A549 (cell line): ENCODE results near the gene KIF14. TPM values are rescaled to one million over a fixed set of nuclear protein-coding genes. Genes with fewer than 3 reads are reported as not detected.

ENCODE experiments used
- ATAC-seq, 2 experiments: fragments of 200-7000 bp in 1 of 2; fragments of >200 bp in 1 of 2; cut with Nextera tagmentation in 1 of 2; cut with Tn5 transposase in 1 of 2; 3 replicates each; pipeline versions ENCODE4 v1.8.0 to v1.9.1; 2018 to 2020; ENCODE audit warnings: mild to moderate bottlenecking in 1 of 2, moderate library complexity in 1 of 2
- CTCF ChIA-PET: fragments of 300-600 bp; sonication (Branson Sonifier 250); formaldehyde crosslinking; extraction: SDS; loops from one replicate; lab custom pipeline; 2021; ENCODE audit warnings: antibody characterized with exemption, inconsistent platforms; lab: Yijun Ruan, JAX
- POLR2A ChIA-PET: fragments of 350-600 bp; formaldehyde crosslinking; extraction: SDS; loops from one replicate; lab custom pipeline; 2021; ENCODE audit warnings: antibody characterized with exemption, inconsistent platforms; lab: Yijun Ruan, JAX
- DNase-seq, 2 experiments: peaks; one replicate each; pipeline versions ENCODE4 v3.0.0 to v3.0.0-alpha.2; 2011 to 2016; ENCODE audit warnings: low read depth in 1 of 2, low spot score in 1 of 2
- FAIRE-seq: peaks from 2 replicates; lab custom pipeline; 2011; peaks lifted over from hg19 to GRCh38; lab: Jason Lieb, UNC
- H3K27ac ChIP-seq, 2 experiments: fragments of >200 bp; sonication (Bioruptor Twin); formaldehyde crosslinking; 3 replicates each; pipeline ENCODE4 v1.5.1; 2016 to 2017
- H3K4me1 ChIP-seq: fragments of >200 bp; sonication (Bioruptor Twin); formaldehyde crosslinking; 3 replicates; pipeline ENCODE4 v1.6.1; 2016
- H3K4me2 ChIP-seq: fragments of >200 bp; sonication (Bioruptor Twin); formaldehyde crosslinking; 3 replicates; pipeline ENCODE4 v1.6.1; 2016
- H3K4me3 ChIP-seq: fragments of >200 bp; sonication (Bioruptor Twin); formaldehyde crosslinking; 3 replicates; pipeline ENCODE4 v1.5.1; 2016
- H3K9me3 ChIP-seq: fragments of >200 bp; sonication (Bioruptor Twin); formaldehyde crosslinking; 3 replicates; pipeline ENCODE4 v1.6.1; 2016
- EHMT2 ChIP-seq: fragments of 200-600 bp; sonication (generic); IDR thresholded peaks from 2 replicates; pipeline ENCODE4 v1.6.1; 2016; ENCODE audit warnings: antibody characterized with exemption, low read depth, mild to moderate bottlenecking, moderate library complexity
- EP300 ChIP-seq, 2 experiments: fragments of >200 bp; sonication (Bioruptor Twin); formaldehyde crosslinking; IDR thresholded peaks; 2 replicates in 1 of 2; 3 replicates in 1 of 2; pipeline ENCODE4 v1.6.1; 2016 to 2017
- FOXS1 ChIP-seq: fragments of 250-450 bp; sonication (Bioruptor Pico); IDR thresholded peaks from 2 replicates; pipeline ENCODE4 v1.5.0; 2020; ENCODE audit warnings: mild to moderate bottlenecking, moderate library complexity
- HDAC2 ChIP-seq: fragments of 200-600 bp; sonication (generic); IDR thresholded peaks from 2 replicates; pipeline ENCODE4 v1.6.1; 2016
- HOXA7 ChIP-seq: fragments of 250-450 bp; sonication (Bioruptor Pico); IDR thresholded peaks from 2 replicates; pipeline ENCODE4 v1.5.0; 2020; ENCODE audit warnings: mild to moderate bottlenecking, moderate library complexity
- HOXB13 ChIP-seq: fragments of 250-450 bp; sonication (Bioruptor Pico); IDR thresholded peaks from 2 replicates; pipeline ENCODE4 v1.5.0; 2020; ENCODE audit warnings: low read depth, mild to moderate bottlenecking, moderate library complexity
- JUN ChIP-seq, 2 experiments: fragments of >200 bp; sonication (Bioruptor Twin); formaldehyde crosslinking; IDR thresholded peaks; 2 replicates in 1 of 2; 3 replicates in 1 of 2; pipeline ENCODE4 v1.6.1; 2016 to 2017
- KDM5A ChIP-seq: fragments of 200-600 bp; sonication (generic); IDR thresholded peaks from 2 replicates; pipeline ENCODE4 v1.6.1; 2016; ENCODE audit warnings: antibody characterized with exemption, mild to moderate bottlenecking
- PHF8 ChIP-seq: fragments of 200-600 bp; sonication (generic); IDR thresholded peaks from 2 replicates; pipeline ENCODE4 v1.6.1; 2016; ENCODE audit warnings: low read depth, mild to moderate bottlenecking, antibody characterized with exemption, moderate library complexity, borderline replicate concordance
- RAD21 ChIP-seq, 2 experiments: fragments of >200 bp in 1 of 2; sonication (Bioruptor Twin) in 1 of 2; formaldehyde crosslinking in 1 of 2; IDR thresholded peaks in 1 of 2; conservative IDR thresholded peaks in 1 of 2; 2 replicates in 1 of 2; 3 replicates in 1 of 2; pipeline ENCODE4 v1.6.1; 2012 to 2018; ENCODE audit warnings: inconsistent platforms in 1 of 2
- RNF2 ChIP-seq: fragments of 200-600 bp; sonication (generic); IDR thresholded peaks from 2 replicates; pipeline ENCODE4 v1.6.1; 2016; ENCODE audit warnings: low read depth, mild to moderate bottlenecking, antibody characterized with exemption, moderate library complexity, borderline replicate concordance
- TFCP2L1 ChIP-seq: fragments of 250-450 bp; sonication (Bioruptor Pico); IDR thresholded peaks from 2 replicates; pipeline ENCODE4 v1.5.0; 2021; ENCODE audit warnings: mild to moderate bottlenecking
- TP53 ChIP-seq: fragments of 250-450 bp; sonication (Bioruptor Pico); IDR thresholded peaks from 2 replicates; pipeline ENCODE4 v1.5.0; 2021; ENCODE audit warnings: mild to moderate bottlenecking, moderate library complexity
- ZC3H11A ChIP-seq: fragments of 450-650 bp; IDR thresholded peaks from 2 replicates; pipeline ENCODE4 v1.6.1; 2014; ENCODE audit warnings: antibody characterized with exemption, mild to moderate bottlenecking
- ZFP36 ChIP-seq: fragments of 450-650 bp; IDR thresholded peaks from 2 replicates; pipeline ENCODE4 v1.6.1; 2014; ENCODE audit warnings: borderline replicate concordance; ENCODE audit not compliant: partially characterized antibody
- WGBS: methylation state at CpG from one replicate; pipeline ENCODE4 v1.1.6; 2017; ENCODE audit errors: missing lambda C conversion rate; 5-methylcytosine and 5-hydroxymethylcytosine counted together
- polyA plus RNA-seq, 4 experiments: library from polyadenylated mRNA; depleted of rRNA in 3 of 4; stranded (reverse); fragments of >200 nt; fragmentation: RNase III in 1 of 4; extraction: RNeasy Plus Mini Kit Qiagen cat#74134 plus additional on column Dnase treatment in 1 of 4; gene quantifications; 2 replicates in 3 of 4; 3 replicates in 1 of 4; pipeline ENCODE4 v1.2.3, GENCODE V29; 2011 to 2017
- TF ChIP-seq, protein P1 (sequence below): fragments of 200-600 bp; sonication (generic); IDR thresholded peaks from 2 replicates; pipeline ENCODE4 v1.6.1; 2016; ENCODE audit warnings: antibody characterized with exemption, mild to moderate bottlenecking, moderate library complexity
- TF ChIP-seq, protein P2 (sequence below): IDR thresholded peaks from 2 replicates; pipeline ENCODE4 v1.6.1; 2012
- TF ChIP-seq, protein P3 (sequence below): fragments of >200 bp; sonication (Bioruptor Twin); formaldehyde crosslinking; IDR thresholded peaks from 2 replicates; pipeline ENCODE4 v1.6.1; 2016
- TF ChIP-seq, protein P4 (sequence below): fragments of 250-450 bp; sonication (Bioruptor Pico); IDR thresholded peaks from 2 replicates; pipeline ENCODE4 v1.5.0; 2021; ENCODE audit warnings: mild to moderate bottlenecking, moderate library complexity, borderline replicate concordance

Gene KIF14
- polyA plus RNA-seq, 2 of the 4 experiments (the other 2 are of a cell fraction): 13.0 to 20.4 TPM

DNA sequence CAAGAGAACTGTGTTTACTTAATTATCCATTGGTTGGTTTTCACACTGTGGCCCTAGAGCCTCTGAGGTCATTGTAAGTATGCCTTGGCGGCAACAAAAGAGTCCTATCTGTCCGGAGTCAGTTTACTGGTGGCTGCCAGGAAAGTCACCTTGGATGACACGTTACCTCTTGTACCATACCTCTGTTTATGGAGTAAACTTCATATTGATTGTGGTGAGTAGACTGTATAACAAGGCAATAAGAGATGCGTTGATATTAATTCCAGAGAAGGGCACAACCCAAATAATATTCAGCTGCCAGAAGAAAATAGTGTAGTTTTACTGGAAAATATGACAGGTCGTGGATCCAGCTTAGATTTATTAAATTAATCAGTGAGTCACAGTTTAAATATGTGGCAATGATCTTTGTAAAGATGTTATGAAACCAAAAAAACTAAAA is 20.4 kb upstream of the KIF14 start:
- Histone ChIP-seq H3K27ac (peak overlapping the region; percentile 89 to 90; a peak in 5 of 6 replicates), H3K9me3 (no peaks in the 10 kb centered on the region), H3K4me2 (no peak overlapping the region), H3K4me1 (peaks cover 18% of the 10 kb centered on the region), H3K4me3 (no peak overlapping the region)
- no peak for FAIRE-seq
- POLR2A ChIA-PET: no interaction called here
- DNase-seq: no peak
- CTCF ChIA-PET: interaction anchor here (1.3 to 2.3 kb wide), 3 partner anchors 9 to 19 kb away, joined by 3 to 10 read pairs (median 5); no protein-coding TSS in a partner anchor
- no peak for TF ChIP-seq TFCP2L1 (CRISPR knock-in tag)
- TF ChIP-seq, all 56 proteins: peak for 0
- WGBS: 83% methylated on average over 5 of the region's 5 CpGs
- no peak for ATAC-seq

DNA sequence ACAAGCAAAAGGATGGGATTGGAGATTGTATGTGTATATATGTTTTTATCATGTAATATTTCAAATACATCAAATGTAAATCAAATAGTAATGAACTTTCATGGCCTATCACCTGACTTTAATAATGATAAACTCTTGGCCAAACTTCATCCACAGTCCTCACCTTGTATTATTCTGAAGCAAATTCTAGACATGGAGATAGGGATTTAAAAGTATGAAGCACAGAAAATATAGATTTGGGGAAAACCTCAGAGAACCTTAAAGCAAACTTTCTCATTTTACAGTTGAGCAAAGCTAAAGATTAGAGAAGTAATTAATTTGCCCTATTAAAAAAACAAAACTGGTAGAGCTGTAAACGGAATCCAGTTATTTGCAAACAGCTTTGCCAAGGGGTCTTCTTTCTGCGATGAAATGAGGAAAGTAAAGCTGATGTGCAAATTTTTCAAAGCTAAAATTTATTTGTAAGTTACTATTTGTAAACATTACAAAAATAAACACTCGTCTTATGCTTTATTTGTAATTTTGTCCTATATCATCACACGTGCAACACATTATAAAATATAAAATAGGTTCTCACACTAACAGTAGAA is 19.9 kb upstream of the KIF14 start:
- H3K9me3 ChIP-seq: no peaks in the 10 kb centered on the region
- ChIA-PET CTCF (interaction anchor here (1.3 to 2.3 kb wide), 2 partner anchors 10 to 18 kb away, joined by 3 to 10 read pairs; no protein-coding TSS in a partner anchor), POLR2A (no interaction called here)
- peaks cover 18% of the 10 kb centered on the region for H3K4me1 ChIP-seq
- no peak overlapping the region for H3K4me3 ChIP-seq
- DNase-seq (no peak), ATAC-seq (no peak), FAIRE-seq (no peak)
- 86% methylated on average over 4 of the region's 4 CpGs for WGBS
- H3K27ac ChIP-seq: peak overlapping the region; percentile 89 to 90
- peak overlapping the region; percentile 54 for H3K4me2 ChIP-seq
- TF ChIP-seq, protein P1, sequence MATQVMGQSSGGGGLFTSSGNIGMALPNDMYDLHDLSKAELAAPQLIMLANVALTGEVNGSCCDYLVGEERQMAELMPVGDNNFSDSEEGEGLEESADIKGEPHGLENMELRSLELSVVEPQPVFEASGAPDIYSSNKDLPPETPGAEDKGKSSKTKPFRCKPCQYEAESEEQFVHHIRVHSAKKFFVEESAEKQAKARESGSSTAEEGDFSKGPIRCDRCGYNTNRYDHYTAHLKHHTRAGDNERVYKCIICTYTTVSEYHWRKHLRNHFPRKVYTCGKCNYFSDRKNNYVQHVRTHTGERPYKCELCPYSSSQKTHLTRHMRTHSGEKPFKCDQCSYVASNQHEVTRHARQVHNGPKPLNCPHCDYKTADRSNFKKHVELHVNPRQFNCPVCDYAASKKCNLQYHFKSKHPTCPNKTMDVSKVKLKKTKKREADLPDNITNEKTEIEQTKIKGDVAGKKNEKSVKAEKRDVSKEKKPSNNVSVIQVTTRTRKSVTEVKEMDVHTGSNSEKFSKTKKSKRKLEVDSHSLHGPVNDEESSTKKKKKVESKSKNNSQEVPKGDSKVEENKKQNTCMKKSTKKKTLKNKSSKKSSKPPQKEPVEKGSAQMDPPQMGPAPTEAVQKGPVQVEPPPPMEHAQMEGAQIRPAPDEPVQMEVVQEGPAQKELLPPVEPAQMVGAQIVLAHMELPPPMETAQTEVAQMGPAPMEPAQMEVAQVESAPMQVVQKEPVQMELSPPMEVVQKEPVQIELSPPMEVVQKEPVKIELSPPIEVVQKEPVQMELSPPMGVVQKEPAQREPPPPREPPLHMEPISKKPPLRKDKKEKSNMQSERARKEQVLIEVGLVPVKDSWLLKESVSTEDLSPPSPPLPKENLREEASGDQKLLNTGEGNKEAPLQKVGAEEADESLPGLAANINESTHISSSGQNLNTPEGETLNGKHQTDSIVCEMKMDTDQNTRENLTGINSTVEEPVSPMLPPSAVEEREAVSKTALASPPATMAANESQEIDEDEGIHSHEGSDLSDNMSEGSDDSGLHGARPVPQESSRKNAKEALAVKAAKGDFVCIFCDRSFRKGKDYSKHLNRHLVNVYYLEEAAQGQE: no peak
- peak; percentile 64; the same call in 1 of the 2 replicates for TF ChIP-seq HOXA7 (CRISPR knock-in tag)

DNA sequence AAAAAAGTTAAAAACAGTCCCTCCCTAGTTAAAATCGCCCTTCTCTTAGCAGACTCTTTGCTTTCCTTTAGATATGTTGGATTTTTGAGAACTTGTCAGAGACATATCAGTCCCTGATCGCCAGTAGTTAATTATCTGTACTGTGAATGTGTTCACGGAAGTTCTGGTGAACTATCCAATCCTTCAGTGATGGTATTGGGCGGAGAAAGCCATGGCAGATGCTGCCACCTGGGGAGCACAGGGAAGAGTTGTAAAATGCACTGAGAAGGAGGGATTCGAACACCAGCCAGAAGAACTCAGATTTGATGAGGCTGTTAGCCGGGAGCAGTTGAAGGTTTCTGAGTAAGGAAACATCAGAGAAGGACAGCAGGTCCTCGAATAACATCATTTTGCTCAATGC is 17.5 kb upstream of the KIF14 start:
- DNase-seq (peak in 1 of 2 experiments; percentile 24), FAIRE-seq (no peak), ATAC-seq (peak in 1 of 2 experiments; percentile 22; a peak in 2 of 6 replicates)
- no peaks in the 10 kb centered on the region for H3K9me3 ChIP-seq
- ChIA-PET CTCF (no interaction called here), POLR2A (interaction anchor here (2.1 kb wide), 1 partner anchor 32 kb away, joined by 5 read pairs; the partner anchor contains the start of gene DDX59)
- H3K27ac ChIP-seq: peak overlapping the region in 1 of 2 experiments; percentile 90; a peak in 4 of 6 replicates
- 79% methylated on average over 7 of the region's 7 CpGs for WGBS
- no peak overlapping the region for H3K4me2 ChIP-seq
- peaks cover 18% of the 10 kb centered on the region for H3K4me1 ChIP-seq
- TF ChIP-seq ZFP36 (no peak), RAD21 (conservative IDR thresholded peaks at IDR 0.05 in 1 of 2, IDR thresholded peaks at IDR 0.05 in 1 of 2) (0 out of 5 replicates have a peak, but pooled peaks of 1 of the 2 experiments have one; percentile 16)
- no peak overlapping the region for H3K4me3 ChIP-seq

DNA sequence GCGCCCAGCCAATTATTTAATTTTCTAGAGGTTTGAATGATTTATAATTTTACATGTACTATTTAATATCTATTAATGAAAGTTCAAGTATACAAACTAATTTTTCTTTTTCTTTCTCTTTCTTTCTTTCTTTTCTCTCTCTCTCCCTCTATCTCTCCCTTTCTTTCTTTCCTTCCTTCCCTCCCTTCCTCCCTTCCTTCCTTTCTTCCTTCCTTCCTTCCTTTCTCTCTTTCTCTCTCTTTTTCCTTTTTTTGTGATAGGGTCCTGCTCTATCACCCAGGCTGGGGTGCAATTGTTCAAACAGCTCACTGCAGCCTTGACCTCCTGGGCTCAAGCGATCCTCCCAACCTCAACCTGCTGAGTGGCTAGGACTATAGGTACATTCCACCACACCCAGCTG is 16.1 kb upstream of the KIF14 start:
- H3K9me3 ChIP-seq: no peaks in the 10 kb centered on the region
- no peak for FAIRE-seq
- TF ChIP-seq JUN (IDR thresholded peaks at IDR 0.05) (no peak), EHMT2 (no peak), ZC3H11A (no peak), HOXB13 (no peak), TP53 (CRISPR knock-in tag) (no peak), HOXA7 (CRISPR knock-in tag) (no peak), RNF2 (no peak), HDAC2 (no peak), PHF8 (no peak), KDM5A (no peak), FOXS1 (CRISPR knock-in tag) (no peak), EP300 (IDR thresholded peaks at IDR 0.05) (no peak)
- TF ChIP-seq, protein P2, sequence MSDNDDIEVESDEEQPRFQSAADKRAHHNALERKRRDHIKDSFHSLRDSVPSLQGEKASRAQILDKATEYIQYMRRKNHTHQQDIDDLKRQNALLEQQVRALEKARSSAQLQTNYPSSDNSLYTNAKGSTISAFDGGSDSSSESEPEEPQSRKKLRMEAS: no peak
- TF ChIP-seq, protein P3, sequence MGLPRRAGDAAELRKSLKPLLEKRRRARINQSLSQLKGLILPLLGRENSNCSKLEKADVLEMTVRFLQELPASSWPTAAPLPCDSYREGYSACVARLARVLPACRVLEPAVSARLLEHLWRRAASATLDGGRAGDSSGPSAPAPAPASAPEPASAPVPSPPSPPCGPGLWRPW: no peak
- TF ChIP-seq, protein P4, sequence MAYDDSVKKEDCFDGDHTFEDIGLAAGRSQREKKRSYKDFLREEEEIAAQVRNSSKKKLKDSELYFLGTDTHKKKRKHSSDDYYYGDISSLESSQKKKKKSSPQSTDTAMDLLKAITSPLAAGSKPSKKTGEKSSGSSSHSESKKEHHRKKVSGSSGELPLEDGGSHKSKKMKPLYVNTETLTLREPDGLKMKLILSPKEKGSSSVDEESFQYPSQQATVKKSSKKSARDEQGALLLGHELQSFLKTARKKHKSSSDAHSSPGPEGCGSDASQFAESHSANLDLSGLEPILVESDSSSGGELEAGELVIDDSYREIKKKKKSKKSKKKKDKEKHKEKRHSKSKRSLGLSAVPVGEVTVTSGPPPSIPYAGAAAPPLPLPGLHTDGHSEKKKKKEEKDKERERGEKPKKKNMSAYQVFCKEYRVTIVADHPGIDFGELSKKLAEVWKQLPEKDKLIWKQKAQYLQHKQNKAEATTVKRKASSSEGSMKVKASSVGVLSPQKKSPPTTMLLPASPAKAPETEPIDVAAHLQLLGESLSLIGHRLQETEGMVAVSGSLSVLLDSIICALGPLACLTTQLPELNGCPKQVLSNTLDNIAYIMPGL (CRISPR knock-in tag): no peak
- TF ChIP-seq, all 56 proteins: peak for 0
- no peak for ATAC-seq
- CTCF ChIA-PET: interaction anchor here (1.0 to 4.8 kb wide), 2 partner anchors 13 to 22 kb away, joined by 3 to 27 read pairs; no protein-coding TSS in a partner anchor
- 95% methylated on average over 2 of the region's 2 CpGs for WGBS
- Histone ChIP-seq H3K4me3 (no peak overlapping the region), H3K4me1 (peaks cover 18% of the 10 kb centered on the region), H3K27ac (no peak overlapping the region), H3K4me2 (no peak overlapping the region)
- no peak for DNase-seq
- POLR2A ChIA-PET: interaction anchor here (2.0 kb wide), 1 partner anchor 33 kb away, joined by 11 read pairs; the partner anchor contains the start of gene DDX59
